Dendritic cell treated with granulocyte-macrophage colony-stimulating factor and Interleukin-4, amounts not matched to agents 40 ng/mL and 50 ng/mL, for 4 days (primary cell): ENCODE results near the gene SLC22A1.
"Not testable (repeated sequence)": the region's sequence is repeated elsewhere in the genome, so short reads cannot be mapped to it uniquely, and the experiment has no call there.

ENCODE experiments used
- H3K27ac Mint-ChIP-seq: one replicate; pipeline ENCODE4 v1.8.0; 2022; ENCODE audit warnings: mild to moderate bottlenecking, mixed read lengths
- H3K27me3 Mint-ChIP-seq: one replicate; pipeline ENCODE4 v1.8.0; 2022; ENCODE audit warnings: mild to moderate bottlenecking, mixed read lengths
- H3K36me3 Mint-ChIP-seq: one replicate; pipeline ENCODE4 v1.8.0; 2022; ENCODE audit warnings: low read depth, mixed read lengths
- H3K4me1 Mint-ChIP-seq: one replicate; pipeline ENCODE4 v1.8.0; 2022; ENCODE audit warnings: low read depth, mixed read lengths
- H3K4me3 Mint-ChIP-seq: one replicate; pipeline ENCODE4 v1.8.0; 2022; ENCODE audit warnings: mild to moderate bottlenecking, moderate library complexity, mixed read lengths
- H3K9me3 Mint-ChIP-seq: one replicate; pipeline ENCODE4 v1.8.0; 2022; ENCODE audit warnings: mixed read lengths
- intact Hi-C: fragments of 100-400 bp; cut with micrococcal nuclease; formaldehyde crosslinking; loops from one replicate; pipeline ENCODE4 v1.15.0; 2022

The SLC22A1 gene

DNA sequence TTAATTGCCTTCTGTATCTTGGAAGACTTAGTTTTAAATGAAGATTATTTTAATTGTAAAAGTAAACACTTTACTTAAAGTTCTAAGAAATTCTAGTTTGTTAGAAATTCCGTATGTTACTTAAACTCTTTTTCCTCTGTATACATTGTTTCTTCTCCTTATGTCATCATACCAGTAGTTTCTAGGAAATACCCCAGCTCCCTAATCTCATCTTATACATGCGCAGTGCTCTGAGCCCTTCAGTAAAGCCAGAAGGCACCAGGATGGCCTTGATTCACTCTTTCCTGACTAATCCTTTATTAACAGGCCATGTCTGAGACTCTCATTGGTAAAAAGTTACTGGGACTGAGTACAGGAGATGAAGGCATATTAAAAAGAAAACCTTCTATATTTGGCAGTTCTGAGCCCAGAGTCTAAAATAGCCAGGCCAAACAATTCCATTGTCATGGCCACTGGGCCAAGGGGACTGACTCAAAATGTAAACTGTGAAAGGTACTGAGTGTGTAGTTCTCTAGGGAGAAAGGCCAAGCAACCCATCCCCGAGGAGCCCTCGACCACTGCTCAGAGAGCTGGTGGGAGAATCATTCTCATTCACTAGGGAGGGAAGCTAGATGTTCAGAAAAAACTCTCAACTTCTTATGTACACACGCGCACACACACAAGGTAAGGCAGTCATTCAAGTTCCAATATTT, 25.0 kb downstream of the SLC22A1 start:
- intact Hi-C loops = no loop called here
- peaks cover 15% of the 10 kb centered on the region for H3K27me3 Mint-ChIP-seq
- no peak overlapping the region for H3K27ac Mint-ChIP-seq
- no peaks in the 10 kb centered on the region for H3K9me3 Mint-ChIP-seq
- no peaks in the 10 kb centered on the region for H3K36me3 Mint-ChIP-seq
- H3K4me1 Mint-ChIP-seq = no peaks in the 10 kb centered on the region
- no peak overlapping the region for H3K4me3 Mint-ChIP-seq

DNA sequence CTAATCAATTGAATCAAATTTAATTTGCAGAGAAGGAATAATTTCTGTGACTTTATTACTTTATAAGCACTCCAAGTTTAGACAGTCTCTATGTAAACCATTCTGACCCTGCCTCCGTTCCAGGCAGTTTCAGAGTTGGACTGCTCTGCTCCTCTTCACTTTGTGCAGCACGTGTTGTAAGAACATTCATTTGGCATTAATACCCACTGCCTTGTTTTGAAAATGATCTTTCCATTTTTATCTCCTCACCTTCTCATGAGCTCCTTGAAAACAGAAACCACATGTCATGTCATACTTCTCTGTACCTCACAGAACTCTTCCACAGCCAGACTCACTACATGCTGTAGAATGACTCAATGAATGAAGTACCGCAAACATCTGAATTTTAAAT, 25.5 kb downstream of the SLC22A1 start:
- intact Hi-C loops = no loop called here
- H3K4me3 Mint-ChIP-seq = no peak overlapping the region
- no peaks in the 10 kb centered on the region for H3K4me1 Mint-ChIP-seq
- peaks cover 15% of the 10 kb centered on the region for H3K27me3 Mint-ChIP-seq
- no peaks in the 10 kb centered on the region for H3K36me3 Mint-ChIP-seq
- H3K9me3 Mint-ChIP-seq = no peaks in the 10 kb centered on the region
- H3K27ac Mint-ChIP-seq = no peak overlapping the region

DNA sequence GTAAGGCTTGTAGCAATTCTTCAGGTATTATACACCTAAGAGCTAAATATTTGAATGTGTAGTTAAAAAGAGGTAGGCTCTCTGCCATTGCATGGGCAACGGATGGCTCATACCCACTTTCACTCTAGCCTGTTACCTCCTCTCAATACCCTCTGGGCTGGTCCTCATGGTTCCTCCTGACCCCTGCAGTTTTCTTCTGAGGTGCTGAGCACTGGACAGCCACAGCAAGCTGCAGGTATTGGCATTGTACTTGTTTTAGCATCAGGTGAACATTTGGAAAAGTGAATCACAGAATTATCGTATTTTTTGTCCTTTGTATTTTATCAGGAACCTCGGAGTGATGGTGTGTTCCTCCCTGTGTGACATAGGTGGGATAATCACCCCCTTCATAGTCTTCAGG, 32.9 kb downstream of the SLC22A1 start:
- Mint-ChIP-seq H3K4me3 (no peak overlapping the region), H3K36me3 (no peaks in the 10 kb centered on the region), H3K4me1 (no peaks in the 10 kb centered on the region), H3K9me3 (no peaks in the 10 kb centered on the region), H3K27me3 (peaks cover 4% of the 10 kb centered on the region), H3K27ac (no peak overlapping the region)
- intact Hi-C loops = no loop called here

DNA sequence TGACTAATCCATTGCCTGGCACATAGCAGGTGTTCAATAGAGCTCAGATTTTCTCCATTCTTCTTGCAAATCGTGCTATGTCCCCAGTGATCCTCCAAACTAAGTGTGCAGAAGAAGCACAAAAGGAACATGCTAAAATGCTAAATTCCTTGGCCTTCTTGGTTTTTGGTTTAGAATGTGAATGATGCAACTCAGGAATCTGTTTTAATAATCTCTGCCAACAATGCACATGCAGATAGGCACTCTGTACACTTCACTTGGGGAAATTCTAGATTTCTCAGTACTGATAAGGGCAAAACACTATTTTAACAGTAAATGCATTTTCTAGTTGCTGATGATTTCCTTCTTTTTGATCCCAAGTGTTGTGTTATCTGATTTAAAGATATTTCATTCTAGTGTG, 35.2 kb downstream of the SLC22A1 start:
- no peaks in the 10 kb centered on the region for H3K9me3 Mint-ChIP-seq
- H3K27me3 Mint-ChIP-seq = peaks cover 7% of the 10 kb centered on the region
- intact Hi-C loops = no loop called here
- H3K4me3 Mint-ChIP-seq = no peak overlapping the region
- no peak overlapping the region for H3K27ac Mint-ChIP-seq
- no peaks in the 10 kb centered on the region for H3K4me1 Mint-ChIP-seq
- H3K36me3 Mint-ChIP-seq = no peaks in the 10 kb centered on the region

DNA sequence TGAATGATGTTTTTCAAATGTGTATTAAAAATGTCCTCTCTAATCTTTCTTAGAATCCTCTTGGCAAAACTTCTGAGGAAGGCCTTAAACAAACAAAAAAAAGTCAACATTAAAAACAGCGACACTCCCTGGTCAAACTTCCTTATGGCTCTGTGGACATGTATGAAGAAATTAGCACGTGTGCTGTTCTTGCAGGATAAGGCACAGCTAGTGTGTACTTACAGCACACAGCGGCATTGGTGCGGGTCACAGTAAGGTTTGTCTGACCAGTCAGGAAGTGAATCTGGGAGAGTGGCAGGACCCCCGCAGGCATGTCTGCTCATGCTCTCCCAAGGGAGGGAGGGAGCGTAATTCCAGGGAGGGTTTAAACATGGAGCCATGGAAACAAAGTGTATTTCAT, 38.8 kb downstream of the SLC22A1 start:
- H3K36me3 Mint-ChIP-seq = no peaks in the 10 kb centered on the region
- peaks cover 7% of the 10 kb centered on the region for H3K27me3 Mint-ChIP-seq
- intact Hi-C loops = no loop called here
- H3K27ac Mint-ChIP-seq = no peak overlapping the region
- H3K9me3 Mint-ChIP-seq = no peaks in the 10 kb centered on the region
- H3K4me1 Mint-ChIP-seq = no peaks in the 10 kb centered on the region
- H3K4me3 Mint-ChIP-seq = no peak overlapping the region

DNA sequence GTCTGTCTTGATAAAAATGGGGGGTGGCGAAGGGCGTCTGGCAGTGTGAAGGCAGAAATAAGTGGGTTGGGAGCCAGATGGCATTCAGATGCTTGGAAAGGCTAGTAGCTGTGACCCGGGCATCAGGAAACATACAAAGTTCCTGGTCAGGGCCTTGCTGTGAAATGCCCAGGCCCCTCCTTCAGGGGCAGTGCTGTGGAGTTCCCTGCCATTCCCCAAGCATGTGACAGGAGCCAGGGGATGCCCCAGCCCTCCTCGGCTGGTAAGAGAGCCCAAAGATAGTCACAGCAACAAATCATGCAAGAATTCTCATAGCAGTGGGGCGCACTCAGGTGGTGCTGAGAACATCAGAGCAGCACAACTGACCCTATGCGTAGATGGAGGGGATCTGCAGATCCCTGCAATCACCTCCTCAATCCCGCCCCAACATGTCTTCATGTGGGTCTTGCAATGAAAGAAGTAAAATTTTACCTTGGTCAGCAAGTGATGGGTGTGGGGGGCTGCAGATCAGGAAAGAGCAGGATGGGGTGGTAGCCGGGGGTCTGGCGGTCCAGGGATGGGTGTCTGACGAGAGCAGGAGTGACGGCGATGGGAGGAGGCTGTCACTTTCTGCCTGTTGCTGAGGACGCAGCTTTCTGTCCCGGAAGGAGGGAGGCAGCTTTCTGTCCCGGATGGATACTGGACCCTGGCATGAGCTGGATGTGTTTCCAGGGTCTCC, 39.5 kb downstream of the SLC22A1 start:
- no peak overlapping the region for H3K27ac Mint-ChIP-seq
- no peaks in the 10 kb centered on the region for H3K4me1 Mint-ChIP-seq
- H3K9me3 Mint-ChIP-seq = no peaks in the 10 kb centered on the region
- intact Hi-C loops = no loop called here
- peaks cover 7% of the 10 kb centered on the region for H3K27me3 Mint-ChIP-seq
- no peak overlapping the region for H3K4me3 Mint-ChIP-seq
- no peaks in the 10 kb centered on the region for H3K36me3 Mint-ChIP-seq

DNA sequence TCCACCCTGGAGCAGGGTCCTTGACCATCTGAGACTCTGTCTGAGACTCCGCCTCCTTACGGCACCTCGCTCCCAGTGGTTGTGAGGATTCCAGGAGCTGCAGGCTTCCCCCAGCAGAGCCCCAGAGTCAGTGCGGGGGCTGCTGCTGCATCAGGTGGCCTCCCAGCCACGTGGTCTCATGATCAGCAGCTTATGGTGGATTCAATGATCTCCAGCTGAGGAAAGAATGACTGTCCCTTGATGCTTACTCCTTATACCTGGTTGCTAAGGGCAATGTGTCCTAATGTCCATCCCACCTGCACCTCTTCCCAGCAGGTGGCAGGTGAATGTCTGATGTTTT, 40.0 kb downstream of the SLC22A1 start:
- intact Hi-C loops = no loop called here
- no peak overlapping the region for H3K27ac Mint-ChIP-seq
- H3K4me1 Mint-ChIP-seq = no peaks in the 10 kb centered on the region
- H3K27me3 Mint-ChIP-seq = peaks cover 7% of the 10 kb centered on the region
- H3K4me3 Mint-ChIP-seq = no peak overlapping the region
- no peaks in the 10 kb centered on the region for H3K9me3 Mint-ChIP-seq
- no peaks in the 10 kb centered on the region for H3K36me3 Mint-ChIP-seq

DNA sequence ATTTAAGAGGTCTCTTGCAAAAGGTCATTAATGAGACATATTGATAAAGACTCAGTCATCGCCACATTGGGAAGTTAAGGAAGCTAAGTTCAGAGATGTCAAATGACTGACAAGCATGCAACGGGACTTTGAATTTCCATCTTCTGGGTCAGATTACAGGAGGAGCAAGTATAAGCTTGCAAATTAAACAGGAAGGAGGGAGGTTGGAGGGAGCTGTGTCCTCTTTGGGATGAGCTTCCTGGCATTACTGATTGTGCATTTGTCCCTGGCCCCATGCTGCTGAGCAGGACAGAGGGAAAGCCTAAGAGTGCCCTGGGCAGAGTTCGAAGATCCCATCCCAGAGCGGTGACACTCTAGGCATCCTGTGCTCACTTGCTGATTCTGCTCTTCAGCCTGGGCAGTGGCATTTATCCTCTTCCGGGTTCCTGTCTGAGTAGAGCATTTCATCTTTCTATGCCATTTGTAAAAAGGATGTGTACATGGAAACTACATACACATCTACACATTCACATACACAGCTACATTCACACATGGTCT, 40.5 kb downstream of the SLC22A1 start:
- Mint-ChIP-seq H3K4me1 (no peaks in the 10 kb centered on the region), H3K27me3 (peaks cover 7% of the 10 kb centered on the region), H3K4me3 (no peak overlapping the region), H3K9me3 (no peaks in the 10 kb centered on the region), H3K27ac (no peak overlapping the region), H3K36me3 (no peaks in the 10 kb centered on the region)
- intact Hi-C loops = no loop called here

DNA sequence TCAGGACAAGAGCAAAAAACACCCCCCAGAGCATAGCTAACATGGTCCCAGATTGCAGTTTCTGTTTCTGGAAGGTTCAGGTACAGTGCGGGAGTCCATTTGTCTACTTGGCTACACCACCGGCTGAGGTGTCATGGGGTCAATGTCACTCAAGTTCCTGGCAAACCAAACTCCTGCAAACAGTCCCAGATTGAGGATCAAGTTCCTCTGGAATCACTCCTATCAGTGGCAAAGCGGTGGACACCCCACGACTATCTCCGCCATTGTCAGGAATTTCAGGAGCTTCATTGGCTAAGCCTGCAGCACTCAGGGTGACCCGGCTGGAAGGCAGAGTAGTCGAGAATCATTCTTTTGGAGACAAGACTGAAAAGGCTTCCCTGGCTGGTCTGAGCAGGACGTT, 41.8 kb downstream of the SLC22A1 start:
- Mint-ChIP-seq H3K9me3 (no peaks in the 10 kb centered on the region), H3K36me3 (no peaks in the 10 kb centered on the region), H3K4me3 (no peak overlapping the region), H3K27me3 (peaks cover 7% of the 10 kb centered on the region), H3K4me1 (no peaks in the 10 kb centered on the region), H3K27ac (no peak overlapping the region)
- intact Hi-C loops = no loop called here

DNA sequence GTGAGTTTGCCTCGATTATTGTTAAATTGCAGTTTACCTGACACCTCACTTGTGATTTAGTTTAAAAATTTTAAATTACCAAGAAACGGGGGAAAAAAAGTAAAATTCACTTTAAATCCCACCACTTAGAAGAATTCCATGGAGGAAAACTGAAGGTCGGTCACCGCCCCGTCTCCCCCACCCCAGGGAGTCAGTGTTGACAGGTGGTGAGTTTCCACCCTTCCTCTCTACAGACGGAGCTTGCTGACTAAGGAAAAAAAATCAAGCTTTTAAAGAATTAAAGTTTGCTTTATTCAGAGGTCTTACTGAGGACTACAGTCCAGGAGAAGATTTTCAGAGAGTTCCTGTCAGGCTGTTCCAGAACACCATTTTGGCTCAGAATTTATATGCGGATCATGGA, 42.3 kb downstream of the SLC22A1 start:
- H3K9me3 Mint-ChIP-seq = no peaks in the 10 kb centered on the region
- no peak overlapping the region for H3K4me3 Mint-ChIP-seq
- no peaks in the 10 kb centered on the region for H3K4me1 Mint-ChIP-seq
- H3K27me3 Mint-ChIP-seq = peaks cover 6% of the 10 kb centered on the region
- intact Hi-C loops = no loop called here
- H3K36me3 Mint-ChIP-seq = no peaks in the 10 kb centered on the region
- no peak overlapping the region for H3K27ac Mint-ChIP-seq

DNA sequence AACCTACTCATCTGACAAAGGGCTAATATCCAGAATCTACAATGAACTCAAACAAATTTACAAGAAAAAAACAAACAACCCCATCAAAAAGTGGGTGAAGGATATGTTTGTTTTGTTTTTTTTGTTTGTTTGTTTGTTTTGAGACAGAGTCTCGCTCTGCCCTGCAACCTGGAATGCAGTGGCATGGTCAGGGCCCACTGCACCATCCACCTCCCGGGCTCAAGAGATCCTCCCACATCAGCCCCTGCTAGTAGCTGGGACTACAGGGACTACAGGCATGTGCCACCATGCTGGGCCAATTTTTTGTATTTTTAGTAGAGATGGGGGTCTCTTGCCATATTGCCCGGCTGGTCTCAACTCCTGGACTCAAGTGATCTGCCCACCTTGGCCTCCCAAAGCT, 44.3 kb downstream of the SLC22A1 start:
- H3K27me3 Mint-ChIP-seq, intact Hi-C loops, H3K9me3 Mint-ChIP-seq, H3K27ac Mint-ChIP-seq, H3K4me3 Mint-ChIP-seq, H3K4me1 Mint-ChIP-seq, H3K36me3 Mint-ChIP-seq: not testable (repeated sequence)

DNA sequence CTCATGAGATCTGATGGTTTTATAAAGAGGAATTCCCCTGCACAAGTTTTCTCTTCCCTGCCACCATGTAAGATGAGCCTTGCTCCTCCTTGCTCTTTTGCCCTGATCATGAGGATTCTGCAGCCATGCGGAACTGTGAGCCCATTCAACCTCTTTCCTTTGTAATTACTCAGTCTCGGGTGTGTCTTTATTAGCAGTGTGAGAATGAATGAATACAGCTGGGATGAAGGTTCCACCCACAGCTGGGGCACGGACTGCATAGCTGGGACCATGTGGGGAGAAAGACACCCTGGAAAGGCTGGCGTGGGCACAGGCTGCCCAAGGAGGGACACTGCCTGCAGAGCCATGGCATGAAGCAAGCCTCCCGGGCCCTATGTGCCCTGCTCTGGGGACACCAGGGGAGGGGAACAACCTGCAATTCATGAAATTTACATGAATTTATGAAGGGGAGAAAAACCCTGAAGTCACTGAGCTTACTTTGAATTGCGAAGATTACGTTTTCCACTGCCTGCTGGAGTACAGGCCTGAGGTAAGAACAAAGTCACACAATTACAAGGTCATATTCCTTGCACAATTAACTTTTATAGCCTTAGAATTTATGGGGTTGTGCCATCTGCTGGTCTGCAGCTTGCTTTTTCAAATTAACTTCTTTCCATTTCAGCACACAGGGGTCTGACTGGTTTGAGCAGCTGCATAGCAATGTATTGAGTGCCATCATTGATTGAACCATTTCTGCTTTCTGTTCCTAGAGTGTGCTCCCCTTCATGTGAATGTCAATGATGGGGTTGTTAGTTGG, 46.2 kb downstream of the SLC22A1 start:
- no peak overlapping the region for H3K27ac Mint-ChIP-seq
- no peaks in the 10 kb centered on the region for H3K27me3 Mint-ChIP-seq
- H3K4me1 Mint-ChIP-seq = no peaks in the 10 kb centered on the region
- intact Hi-C loops = no loop called here
- H3K36me3 Mint-ChIP-seq = no peaks in the 10 kb centered on the region
- H3K4me3 Mint-ChIP-seq = no peak overlapping the region
- no peaks in the 10 kb centered on the region for H3K9me3 Mint-ChIP-seq

DNA sequence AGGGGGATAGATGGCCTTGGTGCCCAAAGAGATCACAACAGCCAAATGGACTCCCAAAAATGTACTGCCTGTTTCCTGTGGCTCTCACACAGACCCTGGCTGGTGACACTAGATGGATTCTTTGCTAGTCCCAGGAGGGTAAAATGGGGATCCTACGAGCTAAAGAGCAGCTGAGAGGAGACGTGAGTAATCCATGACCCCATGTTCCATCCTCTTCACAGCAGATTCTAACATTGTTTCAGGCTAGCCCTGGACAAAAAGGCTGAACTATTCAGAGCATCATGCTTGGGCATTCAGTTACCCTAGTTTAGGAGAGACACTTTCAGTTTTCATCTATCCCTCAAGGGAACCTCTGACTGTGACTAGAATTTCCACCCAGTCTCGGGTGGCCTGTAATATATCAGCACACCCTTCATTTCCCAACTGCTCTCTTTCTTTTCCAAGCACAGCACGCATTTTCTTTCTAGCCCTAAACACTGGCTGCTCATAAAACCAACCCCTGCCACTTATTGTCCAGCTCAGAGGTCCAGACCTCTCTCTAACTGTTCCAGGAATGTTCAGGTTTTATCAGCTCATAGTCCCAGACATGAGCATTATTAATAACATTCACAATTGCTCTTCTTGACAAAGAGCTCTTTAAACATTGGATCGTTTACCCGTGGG, 48.5 kb downstream of the SLC22A1 start:
- Mint-ChIP-seq H3K4me1 (no peaks in the 10 kb centered on the region), H3K27me3 (no peaks in the 10 kb centered on the region), H3K27ac (no peak overlapping the region), H3K36me3 (no peaks in the 10 kb centered on the region), H3K4me3 (no peak overlapping the region), H3K9me3 (no peaks in the 10 kb centered on the region)
- intact Hi-C loops = no loop called here

DNA sequence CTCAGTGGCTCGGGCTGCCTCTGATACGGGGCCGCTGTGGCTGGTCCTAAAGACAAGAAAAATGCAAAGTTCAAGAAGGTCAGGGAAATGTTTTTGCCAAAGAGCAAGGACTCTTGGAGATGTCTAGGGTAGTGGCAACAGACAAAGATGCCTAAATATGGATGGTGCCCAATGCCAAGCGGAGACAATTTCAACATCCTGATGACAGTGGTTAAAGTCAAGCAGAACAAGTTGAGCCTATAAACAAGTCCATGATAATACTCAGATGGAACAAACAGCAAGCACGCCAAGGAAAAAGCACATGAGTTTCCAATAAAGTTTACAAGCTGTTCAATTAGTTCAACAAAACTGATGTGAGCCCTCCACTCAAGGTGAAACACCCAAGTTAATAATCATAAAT, 51.1 kb downstream of the SLC22A1 start:
- Mint-ChIP-seq H3K36me3 (no peaks in the 10 kb centered on the region), H3K27ac (no peak overlapping the region), H3K9me3 (no peaks in the 10 kb centered on the region), H3K4me1 (no peaks in the 10 kb centered on the region), H3K4me3 (no peak overlapping the region), H3K27me3 (no peaks in the 10 kb centered on the region)
- intact Hi-C loops = no loop called here
